ENCODE data around the gene STT3B. TPM values are rescaled to one million over a fixed set of nuclear protein-coding genes. Genes with fewer than 3 reads are reported as not detected.

The STT3B gene
- total RNA-seq, 1 donor from 2014 or later: 180 TPM

GRCh38 chr3:31551646-31552045 is 18.9 kb downstream of the STT3B start:
- H3K9me3 Mint-ChIP-seq: no peaks in the 10 kb centered on the region

GRCh38 chr3:31552103-31552502 is 19.4 kb downstream of the STT3B start:
- no peak overlapping the region for H3K27ac Mint-ChIP-seq
- no peak for TF ChIP-seq CTCF (conservative IDR thresholded peaks at IDR 0.05)
- H3K4me1 Mint-ChIP-seq (ENCODE audit: unreplicated experiment): peaks cover 24% of the 10 kb centered on the region
- H3K4me3 Mint-ChIP-seq: no peak overlapping the region
- no peaks in the 10 kb centered on the region for H3K9me3 Mint-ChIP-seq
- no peaks in the 10 kb centered on the region for H3K27me3 Mint-ChIP-seq
- H3K36me3 Mint-ChIP-seq: peaks cover 29% of the 10 kb centered on the region
- DNase-seq (ENCODE audit: extremely low spot score, unreplicated experiment): no peak

More at GRCh38 chr3:31551646-31552045, 18.9 kb downstream of the STT3B start:
- Mint-ChIP-seq H3K27ac (no peak overlapping the region), H3K4me1 (ENCODE audit: unreplicated experiment) (peaks cover 24% of the 10 kb centered on the region), H3K36me3 (peaks cover 25% of the 10 kb centered on the region), H3K27me3 (no peaks in the 10 kb centered on the region), H3K4me3 (no peak overlapping the region)
- TF ChIP-seq CTCF (conservative IDR thresholded peaks at IDR 0.05): no peak
- no peak for DNase-seq (ENCODE audit: extremely low spot score, unreplicated experiment)

- DNase-seq (ENCODE audit: extremely low spot score, unreplicated experiment): no peak
- Mint-ChIP-seq H3K4me3 (no peak overlapping the region), H3K36me3 (peaks cover 34% of the 10 kb centered on the region), H3K4me1 (ENCODE audit: unreplicated experiment) (peaks cover 21% of the 10 kb centered on the region), H3K27me3 (no peaks in the 10 kb centered on the region), H3K9me3 (no peaks in the 10 kb centered on the region), H3K27ac (no peak overlapping the region)
- no peak for TF ChIP-seq CTCF (conservative IDR thresholded peaks at IDR 0.05)
Observed at GRCh38 chr3:31553258-31553657, 20.5 kb downstream of the STT3B start.

- Mint-ChIP-seq H3K27ac (no peak overlapping the region), H3K4me3 (no peak overlapping the region)
- no peak for DNase-seq (ENCODE audit: extremely low spot score, unreplicated experiment)
Observed at GRCh38 chr3:31555204-31555603, 22.5 kb downstream of the STT3B start.

GRCh38 chr3:31559872-31560534 is 27.3 kb downstream of the STT3B start:
- DNase-seq (ENCODE audit: extremely low spot score, unreplicated experiment): no peak
- Mint-ChIP-seq H3K36me3 (peaks cover 35% of the 10 kb centered on the region), H3K4me3 (no peak overlapping the region), H3K4me1 (ENCODE audit: unreplicated experiment) (peaks cover 6% of the 10 kb centered on the region), H3K9me3 (peaks cover 29% of the 10 kb centered on the region), H3K27ac (no peak overlapping the region), H3K27me3 (no peaks in the 10 kb centered on the region)
- no peak for TF ChIP-seq CTCF (conservative IDR thresholded peaks at IDR 0.05)

More at GRCh38 chr3:31555204-31555603, 22.5 kb downstream of the STT3B start:
- Mint-ChIP-seq H3K9me3 (peaks cover 19% of the 10 kb centered on the region), H3K36me3 (peaks cover 40% of the 10 kb centered on the region), H3K27me3 (no peaks in the 10 kb centered on the region), H3K4me1 (ENCODE audit: unreplicated experiment) (peaks cover 14% of the 10 kb centered on the region)
- no peak for TF ChIP-seq CTCF (conservative IDR thresholded peaks at IDR 0.05)
